ENCODE measurements around the gene PCED1A.
A peak's percentile ranks its signal among the peaks of the same experiment; 100 is the strongest.

The PCED1A gene

DNA sequence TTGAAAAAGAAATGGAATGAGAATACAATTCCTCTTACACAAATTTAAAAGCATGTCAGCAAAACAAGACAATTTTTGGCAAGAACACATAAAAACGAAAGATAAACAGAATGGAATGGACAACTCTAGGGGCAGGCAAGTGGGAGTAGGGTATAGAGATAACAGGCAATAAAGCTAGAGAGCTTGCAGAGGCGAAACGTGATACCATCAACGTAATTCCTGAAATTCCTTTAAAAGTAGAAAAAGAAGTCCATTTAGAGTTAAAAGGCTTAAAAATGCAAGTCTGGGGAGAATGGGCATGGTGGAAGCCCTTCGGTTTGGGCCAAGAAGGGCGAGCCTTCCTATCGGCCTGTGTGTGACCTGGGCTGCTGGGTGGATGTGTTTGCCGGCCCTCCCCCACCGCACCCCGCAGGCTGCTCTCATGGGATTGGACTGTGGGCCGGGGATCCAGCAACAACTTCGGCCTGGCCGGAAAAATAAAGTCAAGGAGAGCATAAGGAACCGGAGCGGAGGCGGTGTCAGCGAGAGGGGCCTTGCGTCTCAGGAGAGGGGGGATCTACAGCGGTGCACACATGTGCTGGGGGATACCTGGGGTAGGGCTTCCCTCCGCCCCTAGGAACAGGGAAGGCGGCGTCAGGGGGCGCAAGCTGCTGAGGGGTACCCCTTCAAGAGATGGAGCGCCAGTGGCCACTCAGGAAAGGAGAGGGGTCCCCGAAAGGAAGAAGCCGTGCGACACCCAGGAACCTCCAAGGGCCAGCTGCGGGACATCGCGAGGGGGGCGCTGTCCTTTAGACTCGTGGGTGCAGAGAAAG is 20.2 kb downstream of the PCED1A start:
- TF ChIP-seq PAX5 (IDR thresholded peaks at IDR 0.05; ENCODE audit: insufficient read depth, low read length, severe bottlenecking) (no peak), SPI1 (IDR thresholded peaks at IDR 0.05; ENCODE audit: low read depth, low read length) (no peak), POU2F2 (IDR thresholded peaks at IDR 0.05; ENCODE audit: low read depth, low read length) (no peak), POLR2AphosphoS5 (IDR thresholded peaks at IDR 0.05; ENCODE audit: low read depth, low read length) (no peak), POLR2A (IDR thresholded peaks at IDR 0.05; ENCODE audit: low read depth, low read length) (no peak), TAF1 (IDR thresholded peaks at IDR 0.05; ENCODE audit: low read depth, low read length) (no peak)
- DNase-seq (ENCODE audit: insufficient read length, low spot score), result no peak
- FAIRE-seq, result no peak

- TF ChIP-seq POLR2AphosphoS5 (IDR thresholded peaks at IDR 0.05; ENCODE audit: low read depth, low read length), result no peak
- no peak for TF ChIP-seq SPI1 (IDR thresholded peaks at IDR 0.05; ENCODE audit: low read depth, low read length)
- no peak for TF ChIP-seq POLR2A (IDR thresholded peaks at IDR 0.05; ENCODE audit: low read depth, low read length)
- TF ChIP-seq POU2F2 (IDR thresholded peaks at IDR 0.05; ENCODE audit: low read depth, low read length), result no peak
- TF ChIP-seq TAF1 (IDR thresholded peaks at IDR 0.05; ENCODE audit: low read depth, low read length), result no peak
- no peak for TF ChIP-seq PAX5 (IDR thresholded peaks at IDR 0.05; ENCODE audit: insufficient read depth, low read length, severe bottlenecking)
- DNase-seq (ENCODE audit: insufficient read length, low spot score) (no peak), FAIRE-seq (no peak)
These were observed 22.4 kb downstream of the PCED1A start for GRCh38 chr20:2817891-2818595.

GRCh38 chr20:2817341-2817726 is 23.1 kb downstream of the PCED1A start:
- TF ChIP-seq POLR2A (IDR thresholded peaks at IDR 0.05; ENCODE audit: low read depth, low read length), result no peak
- no peak for TF ChIP-seq SPI1 (IDR thresholded peaks at IDR 0.05; ENCODE audit: low read depth, low read length)
- no peak for TF ChIP-seq TAF1 (IDR thresholded peaks at IDR 0.05; ENCODE audit: low read depth, low read length)
- no peak for TF ChIP-seq POLR2AphosphoS5 (IDR thresholded peaks at IDR 0.05; ENCODE audit: low read depth, low read length)
- no peak for TF ChIP-seq PAX5 (IDR thresholded peaks at IDR 0.05; ENCODE audit: insufficient read depth, low read length, severe bottlenecking)
- DNase-seq (ENCODE audit: insufficient read length, low spot score), result no peak
- FAIRE-seq, result no peak

DNA sequence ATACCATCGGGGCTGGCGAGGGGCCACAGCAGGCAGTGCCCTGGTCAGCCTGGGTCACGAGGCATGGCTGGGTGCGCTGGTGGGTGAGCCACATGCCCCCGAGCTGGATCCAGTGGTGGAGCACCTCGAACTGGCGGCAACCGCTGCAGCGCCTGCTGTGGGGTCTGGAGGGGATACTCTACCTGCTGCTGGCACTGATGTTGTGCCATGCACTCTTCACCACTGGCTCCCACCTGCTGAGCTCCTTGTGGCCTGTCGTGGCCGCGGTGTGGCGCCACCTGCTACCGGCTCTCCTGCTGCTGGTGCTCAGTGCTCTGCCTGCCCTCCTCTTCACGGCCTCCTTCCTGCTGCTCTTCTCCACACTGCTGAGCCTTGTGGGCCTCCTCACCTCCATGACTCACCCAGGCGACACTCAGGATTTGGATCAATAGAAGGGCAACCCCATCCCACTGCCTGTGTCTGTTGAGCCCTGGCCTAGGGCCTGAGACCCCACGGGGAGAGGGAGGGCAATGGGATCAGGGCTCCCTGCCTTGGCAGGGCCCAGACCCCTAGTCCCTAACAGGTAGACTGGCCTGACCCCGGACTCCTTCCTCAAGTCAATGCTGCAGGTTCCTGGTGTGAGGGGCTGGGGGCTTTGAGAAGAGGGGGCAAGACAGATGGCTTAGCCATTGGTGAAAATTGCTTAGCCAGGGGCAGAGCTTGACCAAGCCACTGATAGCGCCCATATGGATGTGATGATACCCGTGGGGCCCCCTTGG is 23.7 kb downstream of the PCED1A start:
- TF ChIP-seq TAF1 (IDR thresholded peaks at IDR 0.05; ENCODE audit: low read depth, low read length) (no peak), POU2F2 (IDR thresholded peaks at IDR 0.05; ENCODE audit: low read depth, low read length) (no peak), PAX5 (IDR thresholded peaks at IDR 0.05; ENCODE audit: insufficient read depth, low read length, severe bottlenecking) (no peak), SPI1 (IDR thresholded peaks at IDR 0.05; ENCODE audit: low read depth, low read length) (no peak), POLR2AphosphoS5 (IDR thresholded peaks at IDR 0.05; ENCODE audit: low read depth, low read length) (no peak), POLR2A (IDR thresholded peaks at IDR 0.05; ENCODE audit: low read depth, low read length) (no peak)
- DNase-seq (ENCODE audit: insufficient read length, low spot score) (no peak), FAIRE-seq (peak; percentile 52)

DNA sequence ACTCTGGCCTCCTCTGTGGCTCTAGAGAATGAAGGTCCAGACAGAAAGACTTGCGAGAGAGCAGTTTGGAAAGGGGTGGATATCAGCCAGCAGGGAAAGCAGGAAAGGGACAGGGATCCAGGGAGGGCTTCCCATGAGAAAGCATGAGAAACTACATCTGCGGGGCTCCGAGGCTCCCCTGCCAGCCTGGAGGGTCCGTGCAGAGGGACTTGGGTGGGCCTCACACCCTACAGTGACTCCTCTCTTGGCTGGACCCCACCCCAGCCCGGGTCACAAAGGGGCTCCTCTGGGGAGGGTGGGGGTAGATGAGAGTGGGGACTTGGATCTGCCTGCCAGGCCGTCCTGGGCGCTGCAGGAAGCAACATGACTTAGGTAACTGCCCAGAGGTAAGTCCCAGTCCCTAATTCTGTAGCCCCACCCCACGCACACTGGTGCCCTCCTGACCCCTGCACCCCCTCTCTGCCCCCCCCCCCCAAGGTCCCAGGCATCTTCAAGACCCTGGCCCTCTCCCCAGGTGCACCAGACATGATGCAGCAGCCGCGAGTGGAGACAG is 24.3 kb downstream of the PCED1A start, which contains the start of gene TMEM239:
TSS of gene TMEM239 (plus strand) at position 335 of the 553 bp plus-strand sequence. CDS start at position 526, 191 bp downstream.
- no peak for DNase-seq (ENCODE audit: insufficient read length, low spot score)
- no peak for FAIRE-seq
- TF ChIP-seq PAX5 (IDR thresholded peaks at IDR 0.05; ENCODE audit: insufficient read depth, low read length, severe bottlenecking), result no peak
- no peak for TF ChIP-seq POLR2AphosphoS5 (IDR thresholded peaks at IDR 0.05; ENCODE audit: low read depth, low read length)
- no peak for TF ChIP-seq SPI1 (IDR thresholded peaks at IDR 0.05; ENCODE audit: low read depth, low read length)
- TF ChIP-seq POU2F2 (IDR thresholded peaks at IDR 0.05; ENCODE audit: low read depth, low read length), result no peak

DNA sequence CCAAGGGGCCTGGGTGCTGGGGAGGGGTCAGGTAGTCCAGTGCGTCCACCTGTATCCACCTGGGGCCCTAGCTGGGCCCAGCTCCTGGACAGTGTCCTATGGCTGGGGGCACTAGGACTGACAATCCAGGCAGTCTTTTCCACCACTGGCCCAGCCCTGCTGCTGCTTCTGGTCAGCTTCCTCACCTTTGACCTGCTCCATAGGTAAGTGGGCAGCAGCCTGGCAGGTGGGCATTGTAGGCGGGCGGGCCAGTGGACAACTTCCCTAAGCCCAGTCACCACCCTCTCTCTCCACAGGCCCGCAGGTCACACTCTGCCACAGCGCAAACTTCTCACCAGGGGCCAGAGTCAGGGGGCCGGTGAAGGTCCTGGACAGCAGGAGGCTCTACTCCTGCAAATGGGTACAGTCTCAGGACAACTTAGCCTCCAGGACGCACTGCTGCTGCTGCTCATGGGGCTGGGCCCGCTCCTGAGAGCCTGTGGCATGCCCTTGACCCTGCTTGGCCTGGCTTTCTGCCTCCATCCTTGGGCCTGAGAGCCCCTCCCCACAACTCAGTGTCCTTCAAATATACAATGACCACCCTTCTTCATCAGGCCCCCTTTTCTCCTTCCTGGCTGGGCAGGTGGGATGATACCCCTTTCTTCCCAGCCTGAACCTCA is 25.1 kb downstream of the PCED1A start:
- FAIRE-seq (no peak), DNase-seq (ENCODE audit: insufficient read length, low spot score) (no peak)
- TF ChIP-seq POLR2A (IDR thresholded peaks at IDR 0.05; ENCODE audit: low read depth, low read length) (no peak), PAX5 (IDR thresholded peaks at IDR 0.05; ENCODE audit: insufficient read depth, low read length, severe bottlenecking) (no peak), SPI1 (IDR thresholded peaks at IDR 0.05; ENCODE audit: low read depth, low read length) (no peak), POLR2AphosphoS5 (IDR thresholded peaks at IDR 0.05; ENCODE audit: low read depth, low read length) (no peak), POU2F2 (IDR thresholded peaks at IDR 0.05; ENCODE audit: low read depth, low read length) (no peak), TAF1 (IDR thresholded peaks at IDR 0.05; ENCODE audit: low read depth, low read length) (no peak)

DNA sequence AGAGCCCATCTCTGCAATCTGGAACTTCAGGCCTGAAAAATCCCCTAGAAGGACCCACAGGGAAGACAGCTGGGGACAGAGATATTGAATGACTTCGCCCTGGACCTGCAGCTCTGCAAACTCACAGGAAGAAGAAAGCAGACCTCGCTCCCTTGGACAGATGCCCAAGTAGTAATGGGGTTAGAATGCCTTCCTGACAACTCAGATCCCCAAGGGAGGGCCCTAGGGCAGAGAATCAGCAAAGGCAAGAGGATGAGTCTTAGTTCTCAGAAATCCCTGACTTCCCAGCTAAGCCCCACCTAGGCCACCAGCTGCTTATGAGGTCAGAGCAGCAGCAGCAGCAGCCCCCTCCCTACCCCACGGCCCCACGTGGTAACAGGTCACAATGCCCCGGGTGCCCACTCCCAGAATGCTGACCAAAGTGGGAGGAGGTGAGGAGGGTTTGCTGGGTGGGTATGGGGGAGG is 25.8 kb downstream of the PCED1A start, which contains the start of gene C20orf141:
TSS of gene C20orf141 (plus strand) at position 401 of the 465 bp plus-strand sequence. CDS start 198 bp downstream, outside the sequence.
- TF ChIP-seq POLR2A (IDR thresholded peaks at IDR 0.05; ENCODE audit: low read depth, low read length), result no peak
- TF ChIP-seq POU2F2 (IDR thresholded peaks at IDR 0.05; ENCODE audit: low read depth, low read length), result no peak
- TF ChIP-seq POLR2AphosphoS5 (IDR thresholded peaks at IDR 0.05; ENCODE audit: low read depth, low read length), result no peak
- TF ChIP-seq SPI1 (IDR thresholded peaks at IDR 0.05; ENCODE audit: low read depth, low read length), result no peak
- DNase-seq (ENCODE audit: insufficient read length, low spot score) (no peak), FAIRE-seq (no peak)

- TF ChIP-seq POU2F2 (IDR thresholded peaks at IDR 0.05; ENCODE audit: low read depth, low read length), result no peak
- no peak for TF ChIP-seq TAF1 (IDR thresholded peaks at IDR 0.05; ENCODE audit: low read depth, low read length)
- no peak for TF ChIP-seq POLR2AphosphoS5 (IDR thresholded peaks at IDR 0.05; ENCODE audit: low read depth, low read length)
- no peak for TF ChIP-seq SPI1 (IDR thresholded peaks at IDR 0.05; ENCODE audit: low read depth, low read length)
- no peak for TF ChIP-seq PAX5 (IDR thresholded peaks at IDR 0.05; ENCODE audit: insufficient read depth, low read length, severe bottlenecking)
- TF ChIP-seq POLR2A (IDR thresholded peaks at IDR 0.05; ENCODE audit: low read depth, low read length), result no peak
- DNase-seq (ENCODE audit: insufficient read length, low spot score) (no peak), FAIRE-seq (no peak)
These were observed 26.4 kb downstream of the PCED1A start for GRCh38 chr20:2814076-2814475.

All from GM12891 (cell line).